ENCODE measurements around the gene PFN3. TPM values are rescaled to one million over a fixed set of nuclear protein-coding genes. Genes with fewer than 3 reads are reported as not detected.

Gene PFN3
- total RNA-seq, 1 experiment from 2014 or later, result 0.48 TPM

DNA sequence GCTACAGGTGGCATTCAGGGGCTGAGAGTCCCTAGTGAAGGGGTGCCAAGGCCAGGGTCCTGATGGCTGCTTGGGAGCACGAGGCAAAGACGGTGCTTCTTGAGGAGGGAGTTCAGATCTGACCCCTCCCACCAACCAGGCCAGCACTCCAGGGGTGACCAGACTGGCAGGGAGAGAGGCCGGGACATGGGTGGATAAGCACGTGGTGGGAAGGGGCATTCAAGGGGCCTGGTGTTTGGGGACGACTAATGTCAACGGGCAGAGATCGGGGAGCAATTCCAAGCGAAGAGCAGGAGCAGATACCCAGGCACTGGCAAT lies 38.2 kb downstream of the PFN3 start:
- POLR2A ChIA-PET, result no interaction called here

More for the DNA sequence above, 38.2 kb downstream of the PFN3 start:
- no peaks in the 10 kb centered on the region for H3K36me3 Mint-ChIP-seq
- CTCF ChIA-PET, result interaction anchor here (0.5 to 4.6 kb wide), 8 partner anchors 8 to 93 kb away, joined by 3 to 26 read pairs (median 5); partner anchors contain the start of gene GRK6
- no peak for TF ChIP-seq AR (CRISPR knock-in tag; IDR thresholded peaks at IDR 0.05)
- no peak; the same call in 1 of the 2 replicates for TF ChIP-seq USF2 (CRISPR knock-in tag; IDR thresholded peaks at IDR 0.05)
- no peak for TF ChIP-seq SMAD4 (CRISPR knock-in tag; IDR thresholded peaks at IDR 0.05)
- TF ChIP-seq TEAD4 (CRISPR knock-in tag; IDR thresholded peaks at IDR 0.05), result no peak
- TF ChIP-seq, protein P1, sequence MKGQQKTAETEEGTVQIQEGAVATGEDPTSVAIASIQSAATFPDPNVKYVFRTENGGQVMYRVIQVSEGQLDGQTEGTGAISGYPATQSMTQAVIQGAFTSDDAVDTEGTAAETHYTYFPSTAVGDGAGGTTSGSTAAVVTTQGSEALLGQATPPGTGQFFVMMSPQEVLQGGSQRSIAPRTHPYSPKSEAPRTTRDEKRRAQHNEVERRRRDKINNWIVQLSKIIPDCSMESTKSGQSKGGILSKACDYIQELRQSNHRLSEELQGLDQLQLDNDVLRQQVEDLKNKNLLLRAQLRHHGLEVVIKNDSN (CRISPR knock-in tag; IDR thresholded peaks at IDR 0.05), result no peak
- TF ChIP-seq CBFB (CRISPR knock-in tag; IDR thresholded peaks at IDR 0.05; ENCODE audit: low read depth), result no peak
- no peak for TF ChIP-seq RORB (CRISPR knock-in tag; IDR thresholded peaks at IDR 0.05)
- no peak for TF ChIP-seq FOXP4 (CRISPR knock-in tag; IDR thresholded peaks at IDR 0.05)
- TF ChIP-seq SMAD3 (CRISPR knock-in tag; IDR thresholded peaks at IDR 0.05; ENCODE audit: borderline replicate concordance), result no peak
- no peak for TF ChIP-seq MLX (CRISPR knock-in tag; IDR thresholded peaks at IDR 0.05)
- TF ChIP-seq HMGXB4 (CRISPR knock-in tag; IDR thresholded peaks at IDR 0.05), result no peak
- TF ChIP-seq ATF1 (CRISPR knock-in tag; IDR thresholded peaks at IDR 0.05), result no peak
- peak overlapping the region; percentile 9; the same call in 1 of the 2 replicates for H3K27ac Mint-ChIP-seq
- H3K9me3 Mint-ChIP-seq, result no peaks in the 10 kb centered on the region
- H3K27me3 Mint-ChIP-seq (ENCODE audit: low read depth), result peaks cover 14% of the 10 kb centered on the region
- no peak for ATAC-seq
- H3K4me1 Mint-ChIP-seq, result peaks cover 40% of the 10 kb centered on the region
- DNase-seq (ENCODE audit: low spot score), result no peak
- H3K4me3 Mint-ChIP-seq, result peak overlapping the region; percentile 76
